Lower leg skin (tissue), 4 donors: ENCODE data around the gene CARD8. TPM values are rescaled to one million over a fixed set of nuclear protein-coding genes. Genes with fewer than 3 reads are reported as not detected.

Experiments
- DNase-seq, 2 donors: peaks; one replicate each; pipeline ENCODE4 v3.0.0-alpha.2; 2019; ENCODE audit warnings: low spot score in 2 of 2
- H3K4me3 ChIP-seq: fragments of 200-600 bp; sonication (generic); 2 replicates; pipeline ENCODE4 v1.5.1; 2017; ENCODE audit warnings: mild to moderate bottlenecking, low read depth; ENCODE audit not compliant: poor library complexity, severe bottlenecking
- POLR2A ChIP-seq, 2 donors: fragments of 450-650 bp; IDR thresholded peaks; one replicate each; pipeline ENCODE4 v1.6.1; 2016 to 2017; ENCODE audit warnings: antibody characterized with exemption in 2 of 2, mild to moderate bottlenecking in 1 of 2, moderate library complexity in 1 of 2
- WGBS, 2 donors: methylation state at CpG; one replicate each; pipeline ENCODE4 v1.1.5; 2018; 5-methylcytosine and 5-hydroxymethylcytosine counted together
- intact Hi-C: fragments of 100-400 bp; cut with DNase I; formaldehyde crosslinking; loops from one replicate; pipeline ENCODE4 v1.15.0; 2023; ENCODE audit warnings: low total_unique reads
- total RNA-seq, 4 donors: library from RNA; depleted of rRNA; stranded (reverse); fragments of >200 nt; gene quantifications; one replicate each; pipeline ENCODE4 v1.1.0, GENCODE V29; 2016
- TF ChIP-seq, protein P1 (sequence below), 3 donors: fragments of 450-650 bp; IDR thresholded peaks; one replicate each; pipeline ENCODE4 v1.5.1; 2016; ENCODE audit warnings: antibody characterized with exemption in 3 of 3, mild to moderate bottlenecking in 3 of 3, moderate library complexity in 2 of 3

Gene CARD8
- total RNA-seq, 4 donors from 2014 or later: 9.3 to 14.1 (median 11.1) TPM

DNA sequence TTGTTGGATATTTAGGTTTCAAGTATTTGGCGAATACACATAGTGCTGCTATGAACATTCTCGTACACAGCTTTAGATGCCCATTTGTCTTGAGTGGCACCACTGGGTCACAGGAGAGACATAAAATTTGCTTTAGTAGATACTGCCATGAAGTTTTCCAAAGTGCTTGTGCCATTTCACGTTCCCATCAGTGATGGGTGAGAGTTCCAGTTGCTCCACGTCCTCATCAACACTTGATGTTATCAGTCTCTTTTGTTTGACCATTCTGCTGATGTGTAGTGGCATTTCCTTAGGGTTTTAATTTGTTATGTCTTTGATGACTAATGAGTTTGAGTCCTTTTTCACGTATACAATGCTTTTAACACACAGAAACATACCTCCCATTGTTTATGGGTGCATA is 74.2 kb downstream of the CARD8 start:
- no peak for TF ChIP-seq POLR2A (IDR thresholded peaks at IDR 0.05)
- TF ChIP-seq, protein P1, sequence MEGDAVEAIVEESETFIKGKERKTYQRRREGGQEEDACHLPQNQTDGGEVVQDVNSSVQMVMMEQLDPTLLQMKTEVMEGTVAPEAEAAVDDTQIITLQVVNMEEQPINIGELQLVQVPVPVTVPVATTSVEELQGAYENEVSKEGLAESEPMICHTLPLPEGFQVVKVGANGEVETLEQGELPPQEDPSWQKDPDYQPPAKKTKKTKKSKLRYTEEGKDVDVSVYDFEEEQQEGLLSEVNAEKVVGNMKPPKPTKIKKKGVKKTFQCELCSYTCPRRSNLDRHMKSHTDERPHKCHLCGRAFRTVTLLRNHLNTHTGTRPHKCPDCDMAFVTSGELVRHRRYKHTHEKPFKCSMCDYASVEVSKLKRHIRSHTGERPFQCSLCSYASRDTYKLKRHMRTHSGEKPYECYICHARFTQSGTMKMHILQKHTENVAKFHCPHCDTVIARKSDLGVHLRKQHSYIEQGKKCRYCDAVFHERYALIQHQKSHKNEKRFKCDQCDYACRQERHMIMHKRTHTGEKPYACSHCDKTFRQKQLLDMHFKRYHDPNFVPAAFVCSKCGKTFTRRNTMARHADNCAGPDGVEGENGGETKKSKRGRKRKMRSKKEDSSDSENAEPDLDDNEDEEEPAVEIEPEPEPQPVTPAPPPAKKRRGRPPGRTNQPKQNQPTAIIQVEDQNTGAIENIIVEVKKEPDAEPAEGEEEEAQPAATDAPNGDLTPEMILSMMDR (IDR thresholded peaks at IDR 0.05): no peak
- DNase-seq: no peak
- H3K4me3 ChIP-seq: no peak overlapping the region
- WGBS, 2 donors: 94 to 98% methylated on average over 5 of the region's 5 CpGs
- intact Hi-C loops: no loop called here

DNA sequence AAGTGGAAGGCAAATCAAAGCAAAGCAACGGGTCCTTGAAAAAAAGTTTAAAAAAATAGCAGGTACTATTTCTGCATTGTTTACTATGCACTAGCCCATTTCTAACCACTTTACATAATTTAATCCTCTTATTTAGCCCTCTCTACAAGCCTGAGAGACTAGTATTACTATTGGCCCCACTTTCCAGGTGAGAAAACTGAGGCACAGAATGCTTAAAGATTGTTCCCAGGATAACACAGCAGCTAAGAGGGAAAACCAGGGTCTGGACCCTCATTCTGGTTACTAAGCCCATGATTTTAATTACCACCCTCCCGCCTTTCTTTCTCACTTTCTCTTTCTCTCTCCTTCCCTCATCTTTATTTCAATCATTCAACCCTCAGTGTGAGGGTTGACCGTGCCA is 79.5 kb downstream of the CARD8 start:
- intact Hi-C loops: no loop called here
- H3K4me3 ChIP-seq: no peak overlapping the region
- no peak for TF ChIP-seq POLR2A (IDR thresholded peaks at IDR 0.05)
- TF ChIP-seq, protein P1 (IDR thresholded peaks at IDR 0.05): no peak
- DNase-seq: no peak
- 72 to 98% methylated on average over 3 of the region's 3 CpGs for WGBS, 2 donors

DNA sequence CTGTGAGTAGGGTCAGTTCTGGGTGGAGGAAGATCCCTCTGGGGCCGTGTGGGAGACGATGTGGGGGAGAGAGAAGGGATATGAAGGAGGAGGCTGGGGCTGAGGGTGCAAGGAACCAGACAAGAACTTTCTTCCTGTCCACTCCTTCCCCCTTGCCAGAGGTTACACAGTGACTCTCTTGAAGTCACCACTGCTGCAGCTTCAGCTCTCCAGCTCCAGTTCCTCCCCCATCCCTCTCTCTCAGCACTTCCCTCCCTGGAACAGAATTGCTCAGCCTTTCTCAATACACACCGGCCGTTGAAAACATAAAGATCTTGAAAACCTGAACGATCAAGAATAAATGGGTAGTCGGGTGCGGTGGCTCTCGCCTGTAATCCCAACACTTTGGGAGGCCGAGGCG is 80.1 kb downstream of the CARD8 start:
- intact Hi-C loops: no loop called here
- 92 to 95% methylated on average over 10 of the region's 10 CpGs for WGBS, 2 donors
- no peak for TF ChIP-seq POLR2A (IDR thresholded peaks at IDR 0.05)
- TF ChIP-seq, protein P1 (IDR thresholded peaks at IDR 0.05): no peak
- DNase-seq: no peak
- H3K4me3 ChIP-seq: no peak overlapping the region

DNA sequence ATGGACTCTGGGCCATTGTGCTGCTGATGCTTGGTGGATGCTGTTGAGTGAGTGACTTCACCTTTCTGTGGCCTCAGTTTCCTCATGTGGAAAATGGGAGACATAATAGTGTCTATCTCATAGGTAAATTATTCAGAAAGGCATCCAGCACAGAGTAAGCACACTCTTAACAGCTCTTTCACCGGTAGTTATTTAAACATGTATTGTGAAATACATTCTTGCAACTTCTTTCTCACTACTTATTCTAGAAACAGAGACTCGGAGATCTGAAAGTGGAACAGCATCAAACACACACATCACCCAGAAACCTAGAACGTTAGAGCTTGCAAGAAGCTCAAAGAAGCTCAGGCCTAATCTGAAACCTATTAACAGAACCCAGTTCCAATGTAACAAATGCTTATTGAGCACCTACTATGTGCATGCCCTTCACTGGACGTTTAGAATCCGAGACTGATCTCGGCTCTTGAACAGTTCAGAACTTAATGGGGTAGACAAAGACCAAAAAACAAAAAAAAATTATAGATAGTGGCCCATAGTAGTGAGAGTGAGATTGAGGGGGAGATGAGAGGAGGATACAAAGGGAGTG is 81.2 kb downstream of the CARD8 start:
- intact Hi-C loops: no loop called here
- TF ChIP-seq, protein P1 (IDR thresholded peaks at IDR 0.05): no peak
- TF ChIP-seq POLR2A (IDR thresholded peaks at IDR 0.05): no peak
- WGBS, 2 donors: 76 to 84% methylated on average over 6 of the region's 6 CpGs
- H3K4me3 ChIP-seq: no peak overlapping the region
- DNase-seq: no peak

DNA sequence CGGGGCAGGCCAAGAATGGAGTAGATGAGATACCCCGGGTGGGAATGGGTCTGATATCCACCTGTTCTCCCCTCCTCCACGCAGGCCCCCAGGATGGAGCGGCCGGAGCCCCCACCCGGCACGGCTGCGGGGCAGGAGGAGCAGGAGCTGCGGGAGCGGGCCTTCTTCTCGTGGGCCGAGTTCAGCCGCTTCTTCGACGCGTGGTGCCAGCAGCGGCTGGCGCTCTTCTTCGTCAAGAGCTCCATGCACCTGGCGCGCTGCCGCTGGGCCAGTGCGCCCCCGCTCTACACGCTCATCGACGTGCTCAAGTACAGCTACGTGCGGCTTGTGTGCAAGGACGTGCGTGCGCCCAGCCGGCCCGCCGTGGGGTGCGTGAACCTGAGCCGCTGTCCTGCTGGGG is 84.0 kb downstream of the CARD8 start:
- H3K4me3 ChIP-seq: no peak overlapping the region
- DNase-seq: no peak
- WGBS, 2 donors: 88 to 95% methylated on average over 30 to 37 of the region's 37 CpGs
- intact Hi-C loops: no loop called here
- TF ChIP-seq, protein P1 (IDR thresholded peaks at IDR 0.05): no peak
- no peak for TF ChIP-seq POLR2A (IDR thresholded peaks at IDR 0.05)

DNA sequence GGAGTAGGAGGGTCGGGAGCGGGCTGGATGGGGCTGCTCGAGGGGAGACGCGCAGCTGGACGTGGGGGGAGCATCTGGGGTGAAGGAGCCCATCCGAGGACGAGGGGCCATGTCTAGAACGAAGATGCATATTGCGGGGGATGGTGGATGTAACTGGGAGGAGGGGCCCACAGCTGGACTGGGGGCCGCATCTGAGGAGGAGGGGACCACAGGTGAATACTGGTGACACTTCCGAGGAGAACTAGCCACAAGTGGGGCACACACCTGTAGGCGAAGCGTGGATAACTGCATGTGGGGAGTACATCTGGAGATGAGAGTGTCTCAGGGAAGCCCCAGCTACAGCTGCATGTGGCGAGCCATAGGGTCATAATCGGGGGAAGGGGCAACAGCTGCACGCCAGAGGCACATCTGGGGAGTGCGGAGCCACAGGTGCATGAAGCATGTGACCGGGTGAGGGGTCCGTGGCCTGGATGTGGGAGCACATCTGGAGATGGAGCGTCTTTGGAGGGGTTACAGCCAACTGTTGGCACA is 84.8 kb downstream of the CARD8 start:
- 1 to 5% methylated on average over 21 of the region's 21 CpGs for WGBS, 2 donors
- TF ChIP-seq, protein P1 (IDR thresholded peaks at IDR 0.05): no peak
- TF ChIP-seq POLR2A (IDR thresholded peaks at IDR 0.05): no peak
- DNase-seq: no peak
- intact Hi-C loops: no loop called here
- H3K4me3 ChIP-seq: peak overlapping the region; percentile 86
